ENCODE results near the gene TNFRSF1B.

- TF ChIP-seq POLR2A (IDR thresholded peaks at IDR 0.05) = no peak
- TF ChIP-seq CTCF (IDR thresholded peaks at IDR 0.05) = no peak
- TF ChIP-seq EP300 (IDR thresholded peaks at IDR 0.05) = no peak
- no peak for TF ChIP-seq POLR2AphosphoS5 (IDR thresholded peaks at IDR 0.05)
Observed at GRCh38 chr1:12138196-12139168, 28.3 kb upstream of the TNFRSF1B start.

All from gastroesophageal sphincter (tissue), 3 donors.